Effector CD4-positive, alpha-beta T cell (primary cell): ENCODE data around the gene ISM2.

ENCODE experiments used
- DNase-seq: peaks from one replicate; pipeline ENCODE4 v3.0.0-alpha.2; 2020

Gene ISM2

GRCh38 chr14:77458249-77458950, 40.2 kb downstream of the ISM2 start:
- DNase-seq: no peak

- peak; percentile 93 for DNase-seq
These were observed 40.9 kb downstream of the ISM2 start, which contains the start of the genes AHSA1 and VIPAS39 for GRCh38 chr14:77457522-77458248. Gene AHSA1, plus strand, starts transcription at chr14:77458093. Its CDS starts 97 bp downstream, at chr14:77458190. Gene VIPAS39, minus strand, starts transcription at chr14:77457601. Its CDS starts 3,499 bp downstream, at chr14:77454102.

GRCh38 chr14:77457115-77457521, 41.5 kb downstream of the ISM2 start:
- no peak for DNase-seq

GRCh38 chr14:77455966-77456640, 42.5 kb downstream of the ISM2 start:
- no peak for DNase-seq

- DNase-seq: no peak
These were observed 56.4 kb downstream of the ISM2 start for GRCh38 chr14:77442196-77442595.

- no peak for DNase-seq
These were observed 58.8 kb downstream of the ISM2 start for GRCh38 chr14:77439861-77440260.

GRCh38 chr14:77438596-77438995, 60.0 kb downstream of the ISM2 start:
- no peak for DNase-seq

GRCh38 chr14:77436042-77436441, 62.6 kb downstream of the ISM2 start:
- no peak for DNase-seq

GRCh38 chr14:77426396-77426795, 72.2 kb downstream of the ISM2 start:
- no peak for DNase-seq

GRCh38 chr14:77424862-77425261, 73.8 kb downstream of the ISM2 start:
- no peak for DNase-seq
